OCI-LY7 (cell line): ENCODE measurements around the gene ARID5B. TPM values are rescaled to one million over a fixed set of nuclear protein-coding genes. Genes with fewer than 3 reads are reported as not detected.

Source experiments
- BruUV-seq: library from RNA; stranded (reverse); fragments of 400-500 nt; replicated peaks from 2 replicates; lab custom pipeline; 2021; lab: Mats Ljungman, UMichigan
- CTCF ChIA-PET: fragments of 300-600 bp; sonication (Branson Sonifier 250); formaldehyde crosslinking; loops from one replicate; lab custom pipeline; 2022; ENCODE audit warnings: antibody characterized with exemption; ENCODE audit not compliant: unreplicated experiment; lab: Charles Lee
- POLR2A ChIA-PET: fragments of 300-600 bp; sonication (Branson Sonifier 250); formaldehyde crosslinking; loops from one replicate; lab custom pipeline; 2022; ENCODE audit warnings: antibody characterized with exemption; lab: Charles Lee
- DNase-seq: peaks from one replicate; pipeline ENCODE4 v3.0.0-alpha.2; 2015; ENCODE audit warnings: low spot score
- H2AFZ ChIP-seq: fragments of 200-600 bp; sonication (generic), shearing (Covaris generic); 2 replicates; pipeline ENCODE4 v1.6.1; 2014; ENCODE audit warnings: mild to moderate bottlenecking, antibody characterized with exemption, low read length, moderate library complexity
- H3K27ac ChIP-seq: fragments of 200-600 bp; sonication (generic); 2 replicates; pipeline ENCODE4 v1.5.1; 2014; ENCODE audit warnings: mixed run types, low read depth, mild to moderate bottlenecking, moderate library complexity, low read length, inconsistent platforms; ENCODE audit not compliant: poor library complexity, severe bottlenecking
- H3K36me3 ChIP-seq: fragments of 200-600 bp; sonication (generic); 2 replicates; pipeline ENCODE4 v1.6.1; 2014; ENCODE audit warnings: mild to moderate bottlenecking, antibody characterized with exemption, low read length, moderate library complexity, mixed read lengths; ENCODE audit not compliant: insufficient read depth
- H3K4me1 ChIP-seq: fragments of 200-600 bp; sonication (generic); 2 replicates; pipeline ENCODE4 v1.5.1; 2014; ENCODE audit warnings: mild to moderate bottlenecking, low read length; ENCODE audit not compliant: insufficient read depth, poor library complexity, severe bottlenecking
- H3K4me2 ChIP-seq: fragments of 200-600 bp; sonication (generic); 2 replicates; pipeline ENCODE4 v1.6.1; 2014; ENCODE audit warnings: mild to moderate bottlenecking, low read length
- H3K4me3 ChIP-seq: fragments of 200-600 bp; sonication (generic); 2 replicates; pipeline ENCODE4 v1.5.1; 2014; ENCODE audit warnings: mild to moderate bottlenecking, low read depth, low read length; ENCODE audit not compliant: poor library complexity, severe bottlenecking
- H3K79me2 ChIP-seq: fragments of 200-600 bp; sonication (generic); 2 replicates; pipeline ENCODE4 v1.6.1; 2016; ENCODE audit warnings: low read depth, mild to moderate bottlenecking, low read length, moderate library complexity, mixed read lengths; ENCODE audit not compliant: insufficient read depth
- H3K9me2 ChIP-seq: fragments of 200-600 bp; sonication (generic); 2 replicates; pipeline ENCODE4 v1.6.1; 2016; ENCODE audit warnings: mild to moderate bottlenecking, low read length, mixed read lengths; ENCODE audit not compliant: insufficient read depth
- H3K9me3 ChIP-seq: fragments of 200-600 bp; sonication (generic); 2 replicates; pipeline ENCODE4 v1.6.1; 2014; ENCODE audit warnings: mild to moderate bottlenecking, mixed run types, low read length, mixed read lengths
- H4K20me1 ChIP-seq: fragments of 200-600 bp; sonication (generic); 2 replicates; pipeline ENCODE4 v1.6.1; 2014; ENCODE audit warnings: mild to moderate bottlenecking, antibody characterized with exemption, low read length, moderate library complexity, mixed read lengths; ENCODE audit not compliant: insufficient read depth
- EZH2phosphoT487 ChIP-seq: fragments of 200-600 bp; sonication (generic); IDR thresholded peaks from 2 replicates; pipeline ENCODE4 v1.6.1; 2018; ENCODE audit warnings: low read depth, borderline replicate concordance, mild to moderate bottlenecking, mixed run types, antibody characterized with exemption, low read length, moderate library complexity, mixed read lengths
- intact Hi-C: fragments of 100-400 bp; cut with micrococcal nuclease; formaldehyde crosslinking; loops from one replicate; pipeline ENCODE4 v1.10.0; 2022; ENCODE audit not compliant: unreplicated experiment
- total RNA-seq, 2 experiments: library from RNA; depleted of rRNA in 1 of 2; stranded (reverse); fragments of >200 nt in 1 of 2; shearing (Covaris generic) in 1 of 2; gene quantifications; 2 replicates each; pipeline ENCODE4 v1.2.3, GENCODE V29; 2014 to 2022
- TF ChIP-seq, protein P1 (sequence below): fragments of 200-600 bp; sonication (generic); conservative IDR thresholded peaks from 2 replicates; pipeline ENCODE4 v1.5.1; 2014; ENCODE audit warnings: mild to moderate bottlenecking, antibody characterized with exemption, low read length, moderate library complexity, mixed read lengths

The ARID5B gene
- total RNA-seq, 2 experiments from 2014 or later, result 38.0 to 56.7 TPM

GRCh38 chr10:61907011-61907410, 5.5 kb downstream of the ARID5B start:
- H3K27ac ChIP-seq, result no peak overlapping the region
- H3K79me2 ChIP-seq, result peaks cover 93% of the 10 kb centered on the region
- H3K4me3 ChIP-seq, result no peak overlapping the region
- peak overlapping the region; percentile 11; the same call in 1 of the 2 replicates for H3K4me2 ChIP-seq
- ChIA-PET CTCF (no interaction called here), POLR2A (interaction anchor here (0.7 to 12.7 kb wide), 9 partner anchors 9 to 339 kb away, joined by 3 to 284 read pairs (median 5); no protein-coding TSS in a partner anchor)
- intact Hi-C loops, result loop anchor here (5.0 kb wide), 1 partner anchor 260 kb away; no protein-coding TSS in a partner anchor
- H3K9me3 ChIP-seq, result no peaks in the 10 kb centered on the region
- H3K9me2 ChIP-seq, result no peaks in the 10 kb centered on the region
- H4K20me1 ChIP-seq, result no peaks in the 10 kb centered on the region; the same call in 1 of the 2 replicates
- no peak overlapping the region for H2AFZ ChIP-seq
- H3K36me3 ChIP-seq, result peaks cover 52% of the 10 kb centered on the region
- BruUV-seq, result no TSS peak
- TF ChIP-seq, protein P1, sequence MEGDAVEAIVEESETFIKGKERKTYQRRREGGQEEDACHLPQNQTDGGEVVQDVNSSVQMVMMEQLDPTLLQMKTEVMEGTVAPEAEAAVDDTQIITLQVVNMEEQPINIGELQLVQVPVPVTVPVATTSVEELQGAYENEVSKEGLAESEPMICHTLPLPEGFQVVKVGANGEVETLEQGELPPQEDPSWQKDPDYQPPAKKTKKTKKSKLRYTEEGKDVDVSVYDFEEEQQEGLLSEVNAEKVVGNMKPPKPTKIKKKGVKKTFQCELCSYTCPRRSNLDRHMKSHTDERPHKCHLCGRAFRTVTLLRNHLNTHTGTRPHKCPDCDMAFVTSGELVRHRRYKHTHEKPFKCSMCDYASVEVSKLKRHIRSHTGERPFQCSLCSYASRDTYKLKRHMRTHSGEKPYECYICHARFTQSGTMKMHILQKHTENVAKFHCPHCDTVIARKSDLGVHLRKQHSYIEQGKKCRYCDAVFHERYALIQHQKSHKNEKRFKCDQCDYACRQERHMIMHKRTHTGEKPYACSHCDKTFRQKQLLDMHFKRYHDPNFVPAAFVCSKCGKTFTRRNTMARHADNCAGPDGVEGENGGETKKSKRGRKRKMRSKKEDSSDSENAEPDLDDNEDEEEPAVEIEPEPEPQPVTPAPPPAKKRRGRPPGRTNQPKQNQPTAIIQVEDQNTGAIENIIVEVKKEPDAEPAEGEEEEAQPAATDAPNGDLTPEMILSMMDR, result no peak
- no peak for TF ChIP-seq EZH2phosphoT487
- DNase-seq, result no peak
- peaks cover 39% of the 10 kb centered on the region for H3K4me1 ChIP-seq

DNA sequence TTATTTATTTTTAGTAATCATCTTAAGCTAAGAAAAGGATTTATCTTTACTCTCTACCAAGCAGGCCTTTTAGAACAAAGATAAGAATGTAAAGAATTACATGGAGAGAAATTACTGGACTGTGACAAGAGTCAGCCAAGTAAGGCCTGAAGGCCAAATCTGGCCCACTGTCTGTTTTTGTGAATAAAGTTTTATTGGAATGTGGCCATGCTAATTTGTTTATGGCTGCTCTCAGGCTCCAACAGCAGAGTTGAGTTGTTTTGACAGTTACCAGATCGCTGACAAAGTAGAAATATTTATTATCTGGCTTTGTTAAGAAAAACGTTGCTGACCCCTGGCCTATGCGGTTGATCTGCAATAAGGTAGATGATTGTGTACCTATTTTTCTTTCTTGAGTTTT, 6.1 kb downstream of the ARID5B start:
- Histone ChIP-seq H3K4me2 (0 out of 2 replicates have a peak overlapping the region, but pooled peaks have one; percentile 11), H4K20me1 (no peaks in the 10 kb centered on the region; the same call in 1 of the 2 replicates), H3K79me2 (peaks cover 93% of the 10 kb centered on the region), H3K4me3 (no peak overlapping the region), H2AFZ (no peak overlapping the region), H3K9me3 (no peaks in the 10 kb centered on the region), H3K9me2 (no peaks in the 10 kb centered on the region), H3K36me3 (peaks cover 55% of the 10 kb centered on the region), H3K4me1 (peaks cover 39% of the 10 kb centered on the region), H3K27ac (no peak overlapping the region)
- DNase-seq, result no peak
- POLR2A ChIA-PET, result interaction anchor here (0.6 to 12.7 kb wide), 4 partner anchors 10 to 358 kb away, joined by 3 to 284 read pairs (median 140); no protein-coding TSS in a partner anchor
- BruUV-seq, result no TSS peak
- intact Hi-C loops, result loop anchor here (5.0 kb wide), 1 partner anchor 260 kb away; no protein-coding TSS in a partner anchor
- CTCF ChIA-PET, result no interaction called here
- TF ChIP-seq, protein P1, result no peak
- no peak for TF ChIP-seq EZH2phosphoT487

GRCh38 chr10:61910226-61910805, 8.8 kb downstream of the ARID5B start:
- no TSS peak for BruUV-seq
- peaks cover 26% of the 10 kb centered on the region for H3K4me1 ChIP-seq
- TF ChIP-seq, protein P1, result no peak
- no peak for TF ChIP-seq EZH2phosphoT487
- peaks cover 81% of the 10 kb centered on the region for H3K36me3 ChIP-seq
- H3K9me2 ChIP-seq, result no peaks in the 10 kb centered on the region
- intact Hi-C loops, result no loop called here
- H3K9me3 ChIP-seq, result no peaks in the 10 kb centered on the region
- no peak overlapping the region for H3K4me2 ChIP-seq
- H3K4me3 ChIP-seq, result no peak overlapping the region
- H4K20me1 ChIP-seq, result no peaks in the 10 kb centered on the region; the same call in 1 of the 2 replicates
- peaks cover 92% of the 10 kb centered on the region for H3K79me2 ChIP-seq
- DNase-seq, result no peak
- POLR2A ChIA-PET, result interaction anchor here (0.6 to 0.9 kb wide), 2 partner anchors 8 to 76 kb away, joined by 3 to 5 read pairs; no protein-coding TSS in a partner anchor
- H2AFZ ChIP-seq, result no peak overlapping the region
- no peak overlapping the region for H3K27ac ChIP-seq
- CTCF ChIA-PET, result no interaction called here
